Heart left ventricle (tissue), 16 donors: ENCODE data around the gene SDHAF4. TPM values are rescaled to one million over a fixed set of nuclear protein-coding genes. Genes with fewer than 3 reads are reported as not detected.
"Not testable (repeated sequence)": the region's sequence is repeated elsewhere in the genome, so short reads cannot be mapped to it uniquely, and the experiment has no call there.

Source experiments
- ATAC-seq, 4 donors: fragments of 200-7000 bp; cut with Tn5 transposase; one replicate each; pipeline ENCODE4 v1.9.1; 2020 to 2022; ENCODE audit warnings: moderate library complexity in 4 of 4, mild to moderate bottlenecking in 3 of 4, moderate number of reproducible peaks in 1 of 4
- DNase-seq, 5 donors: peaks; one replicate each; pipeline ENCODE4 v3.0.0-alpha.2; 2020
- H3K27ac ChIP-seq, 12 donors: fragments of 200-600 bp; sonication (generic) in 4 of 12; one replicate each; pipeline versions ENCODE4 v1.5.0 to v1.8.0; 2016 to 2022; ENCODE audit warnings: mild to moderate bottlenecking in 2 of 12
- H3K27me3 ChIP-seq, 9 donors: fragments of 200-600 bp; sonication (generic) in 2 of 9; one replicate each; pipeline versions ENCODE4 v1.5.1 to v1.8.0; 2016 to 2022; ENCODE audit warnings: mild to moderate bottlenecking in 3 of 9
- H3K36me3 ChIP-seq, 9 donors: fragments of 200-600 bp; sonication (generic) in 2 of 9; one replicate each; pipeline versions ENCODE4 v1.5.0 to v1.8.0; 2018 to 2022; ENCODE audit warnings: mild to moderate bottlenecking in 2 of 9
- H3K4me1 ChIP-seq, 12 donors: fragments of 200-600 bp; sonication (generic) in 4 of 12; one replicate each; pipeline versions ENCODE4 v1.5.0 to v1.8.0; 2016 to 2022; ENCODE audit warnings: mild to moderate bottlenecking in 3 of 12
- H3K4me3 ChIP-seq, 12 donors: fragments of 200-600 bp; sonication (generic) in 4 of 12; one replicate each; pipeline versions ENCODE4 v1.5.0 to v1.8.0; 2017 to 2022; ENCODE audit warnings: mild to moderate bottlenecking in 9 of 12, moderate library complexity in 4 of 12
- H3K9me3 ChIP-seq, 12 donors: fragments of 200-600 bp; sonication (generic) in 4 of 12; one replicate each; pipeline versions ENCODE4 v1.5.0 to v1.8.0; 2016 to 2022; ENCODE audit warnings: mild to moderate bottlenecking in 1 of 12
- POLR2A ChIP-seq, 2 donors: fragments of 450-650 bp; IDR thresholded peaks; one replicate each; pipeline ENCODE4 v1.6.1; 2017; ENCODE audit warnings: antibody characterized with exemption in 2 of 2, mild to moderate bottlenecking in 2 of 2, moderate library complexity in 2 of 2
- WGBS, 4 donors: extraction: QIAGEN DNeasy Blood & Tissue Kit in 2 of 4; methylation state at CpG; one replicate each; pipeline versions ENCODE4 v1.1.5 to v1.1.7; 2013 to 2018; 5-methylcytosine and 5-hydroxymethylcytosine counted together
- intact Hi-C, 10 donors: fragments of 100-400 bp; cut with DNase I; formaldehyde crosslinking; loops; one replicate each; pipeline versions ENCODE4 v1.11.1 to v1.14.2; 2022
- polyA plus RNA-seq, 2 donors: library from polyadenylated mRNA; stranded (reverse); fragments of 200-250 nt; gene quantifications; one replicate each; pipeline ENCODE4 v1.2.3, GENCODE V29; 2013
- total RNA-seq, 9 donors: library from RNA; depleted of rRNA in 2 of 9; stranded (reverse); fragments of >200 nt in 2 of 9; fragmentation: NEBNext Ultra II Directional in 3 of 9; extraction: Animal tissue kit (Norgen Biotek cat#: 25700) in 3 of 9; gene quantifications; one replicate each; pipeline versions ENCODE4 v1.1.0 to v1.2.4, GENCODE V29; 2016 to 2023
- TF ChIP-seq, protein P1 (sequence below), 12 donors: fragments of 200-600 bp; sonication (generic) in 4 of 12; IDR thresholded peaks; one replicate each; pipeline versions ENCODE4 v1.5.0 to v1.8.0; 2018 to 2022; ENCODE audit warnings: antibody characterized with exemption in 12 of 12, mild to moderate bottlenecking in 5 of 12
- donor health status: ischemic (EF 13 %, LVEDD 7.1; RV severe dilation, severe dysfunction).
- donor health status: healthy with polysubstance abuse.
- donor health status: DM: no; HTN: yes; CAD: no.
- donor health status: DM: no; HTN: no; CAD: no.
- donor health status: ischemic (EF 25% LVEDD 6.9; RV normal size, moderate dysfunction).
- donor health status: ischemic (EF 25% LVEDD 5.7; RV mildly dilated, moderate dysfunction).
- donor health status: healthy.
- donor health status: DM: yes; HTN: yes; CAD: no.
- donor health status: ischemic (EF 35%, LVEDD 5.7; RV mildly dilated, moderate dysfunction).
- donor health status: nonischemic (EF 11% LVEDD 7.7; RV severe dilation, severe dysfunction).
- donor health status: DM: yes; HTN: yes; CAD: no.
- donor health status: PGD.
- donor health status: ischemic (EF 29% LVEDD 5.4; RV normal size, mild dysfunction).
- donor health status: nonischemic (EF 23%, LVEDD 6.1; RV moderate dilation, normal function).

Gene SDHAF4
- total and polyA plus RNA-seq, 11 donors = 7.4 to 32.5 (median 14.3) TPM

DNA sequence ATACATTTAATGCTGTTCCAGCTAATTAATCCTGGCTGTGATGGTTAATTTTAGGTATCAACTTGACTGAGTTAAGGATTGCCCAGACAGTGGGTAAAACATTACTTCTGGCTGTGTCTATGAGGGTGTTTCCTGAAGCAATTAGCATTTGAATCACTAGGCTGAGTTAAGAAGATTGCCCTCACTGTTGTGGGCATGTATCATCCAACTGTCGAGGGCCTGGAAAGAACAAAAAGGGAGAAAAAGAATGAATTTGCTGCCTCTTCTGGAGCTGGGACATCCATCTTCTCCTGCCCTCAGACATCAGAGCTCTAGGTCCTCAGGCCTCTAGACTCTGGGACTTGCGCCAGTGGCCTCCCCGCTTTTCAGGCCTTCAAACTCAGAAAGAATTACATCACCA lies 34.3 kb downstream of the SDHAF4 start:
- peaks cover 0 to 4% (median 0%) of the 10 kb centered on the region in 12 donors for H3K9me3 ChIP-seq
- no peak overlapping the region for H3K4me3 ChIP-seq
- no peaks in the 10 kb centered on the region for H3K4me1 ChIP-seq
- intact Hi-C loops = no loop called here
- TF ChIP-seq POLR2A (IDR thresholded peaks at IDR 0.05) = no peak
- TF ChIP-seq, protein P1, sequence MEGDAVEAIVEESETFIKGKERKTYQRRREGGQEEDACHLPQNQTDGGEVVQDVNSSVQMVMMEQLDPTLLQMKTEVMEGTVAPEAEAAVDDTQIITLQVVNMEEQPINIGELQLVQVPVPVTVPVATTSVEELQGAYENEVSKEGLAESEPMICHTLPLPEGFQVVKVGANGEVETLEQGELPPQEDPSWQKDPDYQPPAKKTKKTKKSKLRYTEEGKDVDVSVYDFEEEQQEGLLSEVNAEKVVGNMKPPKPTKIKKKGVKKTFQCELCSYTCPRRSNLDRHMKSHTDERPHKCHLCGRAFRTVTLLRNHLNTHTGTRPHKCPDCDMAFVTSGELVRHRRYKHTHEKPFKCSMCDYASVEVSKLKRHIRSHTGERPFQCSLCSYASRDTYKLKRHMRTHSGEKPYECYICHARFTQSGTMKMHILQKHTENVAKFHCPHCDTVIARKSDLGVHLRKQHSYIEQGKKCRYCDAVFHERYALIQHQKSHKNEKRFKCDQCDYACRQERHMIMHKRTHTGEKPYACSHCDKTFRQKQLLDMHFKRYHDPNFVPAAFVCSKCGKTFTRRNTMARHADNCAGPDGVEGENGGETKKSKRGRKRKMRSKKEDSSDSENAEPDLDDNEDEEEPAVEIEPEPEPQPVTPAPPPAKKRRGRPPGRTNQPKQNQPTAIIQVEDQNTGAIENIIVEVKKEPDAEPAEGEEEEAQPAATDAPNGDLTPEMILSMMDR (IDR thresholded peaks at IDR 0.05) = no peak
- no peaks in the 10 kb centered on the region for H3K27me3 ChIP-seq
- WGBS, 4 donors = 60 to 88% (median 66%) methylated on average over 3 of the region's 3 CpGs
- no peaks in the 10 kb centered on the region for H3K36me3 ChIP-seq
- no peak for DNase-seq
- H3K27ac ChIP-seq = no peak overlapping the region
- ATAC-seq = no peak

DNA sequence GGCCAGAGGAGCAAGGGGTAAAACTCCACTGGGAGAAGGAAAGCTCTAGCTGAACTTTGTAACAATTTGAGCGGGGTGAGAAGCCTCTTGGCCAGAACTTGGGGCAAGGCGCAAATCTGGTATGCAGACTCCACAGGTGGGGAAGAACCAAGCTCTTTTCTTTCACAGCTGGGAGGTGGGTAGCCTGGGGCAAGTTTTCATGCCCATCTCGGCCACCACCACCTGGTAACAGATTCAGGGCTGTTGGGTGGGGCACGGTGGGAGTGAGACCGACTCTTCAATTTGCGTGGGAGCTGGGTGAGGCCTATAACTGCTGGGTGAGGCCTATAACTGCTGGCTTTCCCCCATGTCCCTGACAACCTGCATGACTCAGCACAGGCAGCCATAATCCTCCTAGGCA lies 37.5 kb downstream of the SDHAF4 start:
- H3K27ac ChIP-seq = no peak overlapping the region
- H3K36me3 ChIP-seq = no peaks in the 10 kb centered on the region
- intact Hi-C loops = no loop called here
- WGBS, 4 donors = 78 to 94% (median 91%) methylated on average over 4 to 6 of the region's 6 CpGs
- H3K27me3 ChIP-seq = no peaks in the 10 kb centered on the region
- no peaks in the 10 kb centered on the region for H3K4me1 ChIP-seq
- H3K9me3 ChIP-seq = peaks cover 0 to 6% (median 0%) of the 10 kb centered on the region in 12 donors
- TF ChIP-seq, protein P1 (IDR thresholded peaks at IDR 0.05) = no peak
- TF ChIP-seq POLR2A (IDR thresholded peaks at IDR 0.05) = no peak
- no peak overlapping the region for H3K4me3 ChIP-seq
- DNase-seq (no peak), ATAC-seq (no peak)

DNA sequence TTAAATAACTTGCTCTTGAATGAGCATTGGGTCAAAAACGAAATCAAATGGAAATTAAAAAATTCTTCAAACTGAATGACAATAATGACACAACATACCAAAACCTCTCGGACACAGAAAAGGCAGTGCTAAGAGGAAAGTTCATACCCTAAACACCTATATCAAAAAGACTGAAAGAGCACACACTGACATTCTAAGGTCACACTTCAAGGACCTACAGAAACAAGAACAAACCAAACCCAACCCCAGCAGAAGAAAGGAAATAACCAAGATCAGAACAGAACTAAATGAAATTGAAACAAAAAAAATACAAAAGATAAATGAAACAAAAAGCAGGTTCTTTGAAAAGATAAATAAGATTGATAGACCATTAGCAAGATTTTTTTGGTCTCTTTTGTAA lies 40.6 kb downstream of the SDHAF4 start:
- H3K27ac ChIP-seq, H3K4me1 ChIP-seq, intact Hi-C loops, H3K36me3 ChIP-seq, ATAC-seq, H3K9me3 ChIP-seq, H3K4me3 ChIP-seq, H3K27me3 ChIP-seq, DNase-seq: not testable (repeated sequence)
- 72 to 83% (median 75%) methylated on average over 2 of the region's 2 CpGs for WGBS, 4 donors

DNA sequence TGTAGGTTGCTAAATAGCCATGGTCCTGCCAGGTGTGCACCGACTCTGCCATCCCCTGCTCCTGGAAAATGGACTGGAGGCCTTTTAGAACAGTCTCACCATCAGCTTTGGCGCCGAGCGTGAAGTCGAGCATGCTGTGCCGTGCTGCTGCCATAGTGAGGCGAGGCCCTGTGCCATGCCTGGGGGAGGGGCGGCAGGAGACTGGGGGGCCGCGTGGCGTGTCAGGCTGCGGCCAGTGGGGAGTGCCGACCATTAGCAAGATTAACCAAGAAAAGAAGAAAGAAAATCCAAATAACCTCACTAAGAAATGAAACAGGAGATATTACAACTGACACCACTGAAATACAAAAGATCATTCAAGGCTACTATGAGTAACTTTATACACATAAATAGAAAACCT lies 42.5 kb downstream of the SDHAF4 start:
- intact Hi-C loops, DNase-seq, H3K27me3 ChIP-seq, H3K4me1 ChIP-seq, H3K9me3 ChIP-seq, H3K4me3 ChIP-seq, ATAC-seq, H3K36me3 ChIP-seq, H3K27ac ChIP-seq: not testable (repeated sequence)
- WGBS, 4 donors = 86 to 90% (median 89%) methylated on average over 13 of the region's 13 CpGs

DNA sequence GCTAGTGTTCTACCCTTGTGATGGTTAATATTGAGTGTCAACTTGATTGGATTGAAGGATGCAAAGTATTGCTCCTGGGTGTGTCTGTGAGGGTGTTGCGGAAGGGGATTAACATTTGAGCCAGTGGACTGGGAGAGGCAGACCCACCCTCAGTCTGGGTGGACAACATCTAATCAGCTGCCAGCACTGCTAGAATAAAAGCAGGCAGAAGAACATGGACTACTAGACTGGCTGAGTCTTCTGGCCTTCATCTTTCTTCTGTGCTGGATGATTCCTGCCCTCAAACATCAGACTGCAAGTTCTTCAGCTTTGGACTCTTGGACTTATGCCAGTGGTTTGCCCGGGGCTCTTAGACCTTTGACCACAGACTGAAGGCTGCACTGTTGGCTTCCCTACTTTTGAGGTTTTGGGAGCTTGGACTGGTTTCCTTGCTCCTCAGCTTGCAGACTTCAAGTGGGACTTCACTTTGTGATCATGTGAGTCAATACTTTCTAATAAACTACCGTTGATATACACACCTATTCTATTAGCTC lies 50.1 kb downstream of the SDHAF4 start:
- Histone ChIP-seq H3K9me3 (no peaks in the 10 kb centered on the region), H3K27ac (no peak overlapping the region), H3K36me3 (no peaks in the 10 kb centered on the region), H3K4me1 (no peaks in the 10 kb centered on the region), H3K27me3 (no peaks in the 10 kb centered on the region), H3K4me3 (no peak overlapping the region)
- TF ChIP-seq, protein P1 (IDR thresholded peaks at IDR 0.05) = no peak
- no peak for TF ChIP-seq POLR2A (IDR thresholded peaks at IDR 0.05)
- DNase-seq = no peak
- intact Hi-C loops = no loop called here
- WGBS, 4 donors = 75 to 82% (median 77%) methylated on average over 3 of the region's 3 CpGs
- ATAC-seq = no peak
